HG03064 (cell line): ENCODE results near the gene MORN1.

Source experiments
- ATAC-seq: cut with Tn5 transposase; IDR thresholded peaks from one replicate; pipeline ENCODE4 v1.9.1; 2021; ENCODE audit warnings: low read depth; ENCODE audit not compliant: unreplicated experiment

MORN1 gene

DNA sequence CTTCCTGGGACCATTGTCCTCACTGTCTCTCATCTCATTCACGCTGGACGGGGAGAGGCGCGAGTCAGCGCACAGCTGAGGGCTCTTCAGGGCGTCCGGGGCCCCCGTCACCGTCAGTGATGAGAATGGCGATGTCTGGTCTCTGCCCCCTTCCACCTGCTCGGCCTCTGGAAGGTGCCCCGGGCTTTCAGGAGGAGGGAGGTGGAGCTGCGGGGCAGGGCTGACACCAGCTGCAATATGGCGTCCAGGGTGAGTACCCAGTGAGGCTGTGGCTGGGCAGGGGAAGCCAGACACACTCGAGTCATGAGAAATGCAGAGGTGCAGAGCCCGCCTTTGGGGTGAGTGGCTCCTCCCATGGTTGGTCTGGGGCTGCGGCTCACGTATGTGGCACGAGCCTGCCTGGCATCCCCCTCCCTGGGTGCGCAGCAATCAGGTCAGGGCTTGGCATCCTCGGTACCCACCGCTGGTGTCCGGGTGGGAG, 15.1 kb downstream of the MORN1 start:
- ATAC-seq, result no peak

DNA sequence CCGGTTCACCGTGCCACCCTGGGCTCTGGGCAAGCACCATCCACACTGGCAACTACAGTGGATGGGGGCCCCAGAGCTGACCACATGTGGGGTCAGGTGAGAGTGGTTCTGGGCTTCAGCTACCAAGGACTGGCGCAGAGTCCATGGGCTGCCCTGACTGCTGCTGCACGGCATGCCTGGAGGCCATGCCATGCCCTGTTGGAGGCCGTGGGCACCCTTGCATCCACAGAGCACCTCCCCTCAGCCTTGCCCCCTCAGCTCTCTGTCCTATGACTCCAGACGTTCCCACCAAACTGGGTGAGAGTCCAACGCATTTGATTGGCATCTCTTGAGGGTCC, 15.5 kb downstream of the MORN1 start:
- no peak for ATAC-seq

DNA sequence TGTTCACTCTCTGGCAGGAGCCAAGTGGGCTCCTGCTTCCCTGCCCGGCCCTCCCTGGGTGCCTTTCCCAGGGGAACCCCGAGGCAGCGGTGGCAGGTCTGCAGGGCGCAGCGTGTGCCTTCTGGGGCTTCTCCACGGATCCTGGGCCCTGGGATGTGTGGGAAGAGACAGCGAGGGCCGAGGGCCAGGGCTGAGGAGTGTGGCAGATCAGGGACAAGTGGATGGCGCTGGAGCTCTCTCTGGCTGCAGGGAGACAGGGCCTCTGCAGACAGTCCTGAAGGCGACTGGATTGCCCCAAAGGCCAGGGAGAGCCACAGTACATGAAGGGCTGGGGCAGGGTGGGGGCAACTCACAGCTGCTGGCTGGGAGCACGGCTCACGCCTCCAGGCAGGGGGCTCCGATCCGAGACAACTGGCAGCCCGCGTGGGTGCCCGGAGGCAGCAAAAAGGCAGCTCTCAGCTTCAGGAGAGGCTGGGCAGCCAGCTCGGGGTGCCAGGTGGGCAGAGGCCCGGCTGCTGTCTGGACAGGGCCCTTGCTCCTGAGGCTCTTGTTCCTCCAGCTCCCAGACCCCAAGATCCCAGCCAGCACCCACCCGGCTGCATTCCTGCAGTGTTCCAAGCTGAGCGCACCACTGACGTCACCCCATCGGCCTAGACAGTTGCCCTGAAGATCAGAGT, 16.0 kb downstream of the MORN1 start:
- ATAC-seq, result no peak

DNA sequence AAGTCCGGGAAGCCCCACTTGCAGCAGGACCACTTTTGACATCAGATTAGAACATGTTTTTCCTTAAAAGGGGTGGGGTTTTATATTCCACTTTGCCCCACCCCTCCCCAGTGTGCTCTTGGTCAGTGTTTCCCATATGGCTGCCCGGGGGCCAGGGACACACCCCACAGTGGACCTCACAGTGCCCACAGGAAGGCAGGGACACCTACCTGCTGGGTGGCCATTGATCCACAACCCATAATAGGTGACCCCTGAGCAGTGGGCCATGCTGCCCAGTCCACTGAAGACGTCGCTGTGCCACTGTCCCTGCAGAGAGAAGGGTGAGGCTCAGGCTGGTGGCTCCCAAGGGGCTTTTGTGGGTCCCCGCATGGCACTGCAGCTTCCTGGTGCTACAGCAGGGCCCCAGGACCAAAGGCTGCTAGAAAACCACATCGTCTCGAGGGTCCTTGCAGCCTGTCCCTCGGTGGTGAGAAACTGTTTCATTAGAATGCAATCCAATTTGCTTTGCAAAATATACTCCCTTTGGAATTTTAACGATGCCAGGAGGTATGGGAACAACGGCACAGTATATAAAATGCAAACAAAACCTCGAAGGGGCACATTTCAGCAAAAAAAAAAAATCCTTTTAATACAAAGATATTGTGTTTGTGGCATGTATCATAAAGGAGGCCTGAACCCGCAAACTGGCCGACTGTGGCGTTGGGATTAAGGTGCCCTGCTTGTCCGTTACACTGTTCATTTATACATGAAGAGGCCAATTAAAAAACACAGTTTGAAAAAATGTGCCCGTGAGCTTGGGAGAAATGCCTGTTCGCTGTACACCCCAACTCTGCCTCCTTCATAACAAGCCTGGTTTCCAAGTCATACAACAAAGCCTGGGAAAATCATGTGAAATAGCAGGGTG, 16.9 kb downstream of the MORN1 start:
- no peak for ATAC-seq

DNA sequence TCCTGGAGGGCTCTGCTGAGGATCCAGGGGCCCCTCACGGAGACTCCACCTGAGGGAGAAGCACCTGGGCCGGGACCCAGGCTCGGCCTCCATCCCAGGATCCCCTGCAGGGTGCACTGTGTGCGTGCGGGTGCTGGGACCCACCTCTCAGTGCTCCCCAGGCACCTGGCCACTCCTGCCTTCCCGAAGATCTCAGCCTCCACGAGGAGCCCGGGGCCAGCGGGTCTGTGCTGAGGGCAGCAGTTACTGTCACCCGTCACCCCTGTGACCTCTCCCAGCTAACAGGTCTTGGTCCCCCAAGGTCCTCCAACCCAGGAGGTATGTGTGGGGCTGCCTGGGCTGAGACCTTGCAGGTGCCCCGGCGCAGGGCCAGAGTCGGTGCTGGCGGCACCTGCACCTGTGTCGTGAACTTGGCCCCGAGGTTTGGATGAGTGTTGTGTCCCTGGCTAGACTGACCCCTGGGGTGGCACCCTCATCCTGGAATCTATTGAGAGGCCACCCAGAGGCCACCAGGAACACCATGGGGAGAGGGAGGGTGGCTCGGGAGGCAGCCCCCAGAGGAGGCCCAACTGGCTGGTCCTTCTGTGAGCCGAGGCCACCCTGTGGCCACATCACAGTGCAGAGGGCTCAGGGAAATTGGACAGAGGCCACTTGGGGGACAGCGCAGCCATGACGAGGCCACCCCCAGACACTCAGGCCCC, 17.7 kb downstream of the MORN1 start:
- ATAC-seq, result no peak

DNA sequence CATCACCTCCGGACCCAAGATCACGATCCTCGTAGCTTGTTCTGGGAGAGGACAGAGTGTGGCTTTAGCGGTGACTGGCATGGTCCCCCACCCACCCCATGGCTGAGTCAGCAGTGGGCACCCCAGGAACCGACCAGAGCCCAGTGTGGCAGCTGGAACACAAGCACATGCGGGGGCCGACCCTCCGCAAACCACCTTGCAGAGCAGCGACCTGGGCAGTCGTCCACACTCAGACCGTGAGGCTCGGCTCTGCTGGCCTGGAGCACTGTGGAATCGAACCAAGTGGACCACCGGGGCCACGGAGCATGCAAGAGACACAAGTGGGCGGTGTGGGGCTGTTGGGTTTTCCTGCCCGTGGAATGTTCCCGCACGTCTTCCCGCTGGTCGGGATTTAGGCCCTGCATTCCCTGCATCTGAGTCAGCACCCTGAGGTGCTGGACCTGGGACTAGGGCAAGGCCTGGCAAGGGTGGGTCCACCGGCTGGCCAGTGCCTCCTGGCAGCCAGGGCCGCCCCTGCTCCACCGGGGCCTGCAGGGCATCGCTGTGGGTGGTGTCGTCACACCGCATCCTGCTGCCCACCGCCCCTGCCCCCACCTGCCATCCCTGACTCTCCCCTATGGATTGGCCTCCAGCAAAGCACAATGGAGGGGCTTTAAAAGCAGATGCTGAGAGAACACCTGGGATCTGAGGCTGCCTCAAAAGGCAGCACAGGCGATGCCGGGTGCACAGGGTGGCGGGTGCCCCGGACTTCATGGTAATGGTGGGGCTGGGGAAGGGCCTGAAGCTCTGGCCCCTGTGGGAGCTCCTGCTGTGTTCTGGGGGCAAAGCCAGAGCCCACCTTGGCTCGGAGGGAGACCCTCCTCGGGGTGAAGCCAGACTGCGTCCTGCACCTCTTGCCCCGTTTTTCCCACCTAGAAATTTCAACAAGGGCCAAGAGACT, 18.5 kb downstream of the MORN1 start:
- ATAC-seq, result no peak

DNA sequence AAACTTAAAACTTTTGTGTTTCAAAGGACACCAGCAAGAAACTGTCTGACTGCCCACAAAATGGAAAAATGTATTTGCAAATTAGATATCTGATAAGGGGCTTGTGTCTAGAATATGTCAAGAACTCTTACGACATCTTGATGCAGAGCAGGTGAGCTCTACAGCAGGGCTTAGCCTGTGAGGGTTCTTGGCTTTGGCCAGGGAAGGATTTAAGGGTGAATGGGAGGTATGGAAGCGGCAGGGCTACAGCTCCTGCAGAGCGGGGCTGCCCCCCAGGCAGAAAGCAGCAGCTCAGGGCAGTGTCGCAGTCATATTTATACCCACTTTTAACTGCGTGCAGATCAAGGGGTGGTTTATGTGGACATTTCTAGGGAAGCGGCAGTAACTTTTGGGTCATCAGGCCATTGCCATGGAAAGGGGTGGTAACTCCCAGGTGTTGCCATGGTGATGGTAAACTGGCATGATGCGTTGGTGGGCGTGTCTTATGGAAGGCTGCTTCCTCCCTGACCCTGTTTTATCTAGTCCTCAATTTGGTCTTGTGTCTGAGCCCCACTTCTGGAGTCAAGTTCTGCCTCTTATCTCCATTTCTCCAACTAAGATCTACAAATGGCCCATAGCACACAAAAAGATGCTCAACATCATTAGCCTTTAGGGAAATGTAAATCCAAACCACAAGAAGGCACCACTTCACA, 23.2 kb downstream of the MORN1 start:
- ATAC-seq, result no peak

DNA sequence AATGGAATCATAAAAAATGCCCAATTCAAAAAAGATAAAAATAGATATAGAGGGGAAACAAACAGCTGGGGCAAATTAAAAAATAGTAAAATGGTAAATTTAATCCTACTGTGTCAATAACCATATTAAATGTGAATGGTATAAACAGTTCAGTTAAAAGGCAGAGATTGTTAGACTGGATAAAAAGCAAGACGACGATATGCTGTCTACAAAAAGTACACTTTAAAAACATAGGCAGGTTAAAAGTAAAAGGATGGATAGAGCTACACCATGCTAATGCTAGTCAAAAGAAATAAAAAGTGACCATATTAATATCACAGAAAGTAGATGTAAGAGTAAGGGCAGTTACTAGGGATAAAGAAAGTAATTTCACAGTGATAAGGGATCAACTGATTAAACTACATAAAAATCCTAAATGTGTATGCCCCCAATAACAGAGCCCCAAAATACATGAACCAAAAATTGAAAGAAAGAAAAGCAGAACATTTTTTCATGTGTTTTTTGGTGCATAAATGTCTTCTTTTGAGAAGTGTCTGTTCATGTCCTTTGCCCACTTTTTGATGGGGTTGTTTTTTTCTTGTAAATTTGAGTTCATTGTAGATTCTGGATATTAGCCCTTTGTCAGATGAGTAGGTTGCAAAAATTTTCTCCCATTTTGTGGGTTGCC, 27.4 kb downstream of the MORN1 start:
- ATAC-seq, result no peak

DNA sequence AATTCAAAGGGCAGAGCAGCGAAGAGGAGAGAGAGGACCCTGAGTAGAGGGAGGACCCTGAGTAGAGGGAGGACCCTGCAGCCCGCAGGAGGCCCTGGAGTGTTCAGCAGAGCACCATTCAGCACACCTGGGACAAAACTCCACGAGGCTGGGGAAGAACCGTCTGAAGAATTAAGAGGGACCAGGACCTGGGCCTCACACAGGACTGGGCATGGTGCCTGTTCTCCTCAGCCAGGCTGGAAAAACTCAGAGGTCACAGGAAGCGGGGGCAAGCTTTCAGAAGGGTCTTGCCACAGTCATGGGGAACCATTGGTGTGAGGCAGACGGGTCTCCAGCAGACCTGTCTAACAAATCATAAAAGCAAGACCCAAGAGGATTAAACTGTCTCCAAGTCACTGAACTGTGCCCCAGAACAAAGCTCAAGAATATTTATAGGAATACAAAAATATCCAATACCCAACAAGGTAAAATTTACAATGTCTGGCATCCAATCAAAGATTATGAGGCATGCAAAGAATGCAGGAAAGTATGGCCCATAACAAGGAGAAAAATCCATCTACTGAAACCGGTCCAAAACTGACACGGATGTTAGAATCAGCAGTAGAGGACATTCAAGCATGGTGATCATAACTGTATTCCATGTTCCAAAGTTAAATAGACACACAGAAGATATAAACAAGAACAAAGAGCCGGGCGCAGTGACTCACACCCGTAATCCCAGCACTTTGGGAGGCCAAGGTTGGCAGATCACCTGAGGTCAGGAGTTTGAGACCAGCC, 30.6 kb downstream of the MORN1 start:
- ATAC-seq, result no peak

DNA sequence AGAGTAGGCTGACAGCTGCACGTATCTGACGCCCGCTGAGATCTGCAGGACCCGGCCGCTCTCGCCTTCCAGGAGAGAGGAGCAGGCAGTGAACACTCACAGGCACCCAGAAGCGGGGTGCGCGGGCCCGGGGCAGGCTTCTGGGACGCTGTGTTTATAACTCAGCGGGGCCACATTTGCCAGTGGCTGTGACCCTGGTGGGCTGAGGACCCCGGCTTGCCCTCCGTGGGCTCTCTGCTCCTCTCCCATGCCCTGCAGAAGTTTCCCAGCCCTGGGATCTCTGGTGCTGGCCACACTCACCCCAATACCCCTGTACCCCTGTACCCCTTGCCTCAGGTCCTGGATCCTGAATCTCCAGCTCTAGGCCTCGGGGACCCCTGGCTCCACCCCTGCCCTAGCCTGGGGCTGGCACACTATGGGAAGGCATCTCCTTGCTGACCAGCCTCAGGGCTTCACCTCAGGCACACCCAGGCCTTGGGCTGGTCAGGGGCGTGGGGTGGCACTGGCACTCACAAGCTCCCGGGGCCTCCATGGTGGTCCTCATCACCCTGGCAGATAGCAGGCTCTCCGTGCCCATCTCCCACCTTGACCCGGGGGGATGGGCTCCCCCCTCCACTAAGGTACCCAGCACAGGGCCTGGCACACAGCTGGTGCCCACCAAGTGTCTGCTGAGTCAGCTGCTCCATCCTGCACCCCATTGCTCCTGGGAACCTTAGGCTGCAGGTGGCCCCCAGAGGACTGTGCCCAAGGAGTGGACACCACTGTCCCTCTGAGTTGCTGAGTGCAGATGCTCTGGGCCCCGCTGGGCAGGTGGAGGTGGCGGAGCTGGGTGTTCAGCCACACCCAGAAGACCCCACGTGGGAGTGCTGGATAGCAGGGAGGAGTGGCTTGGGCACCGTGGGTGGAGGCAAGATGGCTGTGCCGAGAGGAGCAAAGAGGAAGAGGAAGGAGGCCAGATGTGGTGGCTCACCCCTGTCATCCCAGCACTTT, 32.4 kb downstream of the MORN1 start:
- ATAC-seq, result no peak

DNA sequence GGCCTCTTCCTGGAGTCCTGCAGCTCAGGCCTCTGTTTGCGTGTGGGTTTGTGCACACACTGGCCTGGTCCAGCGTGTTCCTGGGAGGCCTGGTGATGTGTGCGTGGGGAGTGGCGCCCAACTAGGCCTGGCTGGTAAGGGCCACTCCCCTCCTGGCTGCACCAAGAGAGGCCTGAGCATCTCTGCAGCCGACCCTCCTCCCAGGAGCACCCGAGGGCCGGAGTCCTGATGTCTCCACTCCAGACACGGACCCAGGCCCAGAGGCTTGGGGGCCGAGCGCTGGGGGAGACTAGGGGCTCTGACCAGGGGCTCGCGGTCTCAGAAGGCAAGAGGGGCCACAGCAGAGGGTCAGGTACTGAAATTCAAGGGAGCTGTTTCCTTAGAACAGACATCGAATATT, 33.3 kb downstream of the MORN1 start:
- no peak for ATAC-seq

DNA sequence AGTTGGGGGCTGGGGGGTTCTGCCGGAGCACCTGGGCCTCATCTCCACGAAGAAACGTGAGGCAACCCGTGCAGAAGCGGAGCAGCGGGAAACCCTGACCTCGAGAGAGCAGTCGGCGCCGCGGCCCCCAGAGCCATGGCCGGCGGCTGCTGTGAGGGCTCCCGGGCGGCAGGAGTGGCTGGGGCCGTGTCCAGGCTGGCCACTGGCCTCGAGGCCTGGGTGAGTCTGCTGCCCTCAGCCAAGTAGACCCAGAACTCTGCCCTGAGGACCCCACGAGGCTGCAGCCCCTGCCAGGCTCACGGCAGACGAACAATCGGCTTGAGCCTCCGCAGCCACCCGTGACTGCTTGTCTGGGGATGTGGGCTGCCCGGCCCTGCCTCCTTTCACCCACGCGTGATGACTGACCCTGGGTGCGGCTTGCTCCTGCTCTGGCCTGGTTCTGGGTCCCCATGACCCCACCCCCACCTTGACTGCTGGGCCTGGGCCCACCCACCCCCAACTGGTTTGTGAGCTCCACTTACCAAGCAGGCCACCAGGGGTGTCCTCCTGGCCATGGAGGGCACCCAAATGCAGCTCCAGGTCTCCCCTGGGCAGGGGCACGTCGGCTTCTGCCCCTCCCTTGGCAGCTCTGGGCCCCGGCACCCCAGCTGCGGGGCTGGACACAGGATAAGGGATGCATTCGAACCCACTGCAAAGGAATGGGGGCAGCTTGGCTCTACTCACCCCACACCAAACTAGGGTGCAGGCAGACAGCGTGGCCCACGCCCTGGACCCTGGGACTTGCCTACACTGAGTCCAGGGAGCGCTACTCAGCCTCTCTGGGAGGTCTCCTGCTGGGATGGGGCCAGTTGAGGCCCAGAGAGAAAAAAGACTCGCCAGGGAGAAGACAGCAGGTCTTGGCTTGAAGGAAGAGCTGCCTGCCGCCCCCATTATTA, 34.2 kb downstream of the MORN1 start:
- ATAC-seq, result no peak

DNA sequence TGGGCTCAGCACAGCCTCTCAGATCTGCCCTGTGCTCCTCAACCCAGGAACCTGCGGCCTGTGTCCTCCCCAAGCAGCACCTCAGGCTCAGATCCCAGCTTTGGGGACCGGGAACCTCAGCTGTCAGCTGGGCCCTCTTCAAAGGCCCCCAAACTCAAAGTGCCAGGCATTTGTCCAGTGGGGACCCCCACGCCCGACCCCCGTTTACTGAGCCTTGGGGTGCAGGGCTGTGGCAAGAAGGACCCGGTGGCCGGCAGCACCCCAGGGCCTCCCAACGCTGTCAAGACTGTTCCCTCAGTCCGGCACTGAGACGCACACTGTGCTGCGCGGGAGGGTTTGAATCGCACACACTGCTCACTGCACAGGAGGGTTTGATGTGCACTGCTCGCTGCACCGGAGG, 35.0 kb downstream of the MORN1 start:
- no peak for ATAC-seq

DNA sequence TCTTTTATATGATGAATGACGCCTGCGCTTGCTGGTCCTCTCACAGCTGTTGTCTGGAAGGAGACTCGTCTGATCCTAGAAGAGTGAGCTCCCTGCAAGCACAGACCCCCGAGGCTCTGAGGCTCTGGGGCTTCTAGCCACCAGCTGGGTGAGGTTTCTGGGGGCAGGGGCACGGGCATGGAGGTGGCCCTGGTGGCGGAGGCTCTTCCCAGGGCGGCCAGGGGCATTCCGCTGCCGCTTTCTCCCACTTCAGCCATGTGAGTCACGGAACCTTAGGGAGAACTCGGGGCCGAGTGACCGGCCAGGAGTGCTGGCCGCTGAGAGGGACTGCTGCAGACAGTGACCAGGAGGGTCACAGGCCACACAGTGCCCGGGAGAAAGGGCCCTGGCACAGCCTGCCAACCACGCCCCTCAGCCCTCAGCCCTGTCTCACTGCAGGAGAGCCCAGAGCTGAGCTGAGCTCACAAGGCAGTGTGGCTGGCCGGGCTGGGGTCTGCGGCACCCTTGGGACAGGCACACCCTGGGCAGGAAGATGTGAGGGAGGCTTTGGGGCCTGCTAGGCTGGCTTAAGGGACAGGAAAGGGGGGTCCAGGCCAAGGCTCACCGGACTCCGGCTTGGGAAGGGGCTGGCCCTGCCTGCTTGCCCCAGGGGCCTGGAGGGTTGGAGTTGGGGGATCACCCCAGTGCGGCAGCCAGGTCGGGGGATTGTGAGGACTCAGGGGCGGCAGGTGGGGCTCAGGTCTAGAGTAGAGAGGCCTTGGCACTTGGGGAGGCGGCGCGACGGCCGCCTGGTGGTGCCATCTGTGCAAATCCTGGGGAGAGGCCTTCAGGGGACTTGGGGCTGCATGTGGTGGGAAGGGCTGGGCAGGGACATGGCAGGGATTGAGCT, 35.7 kb downstream of the MORN1 start:
- ATAC-seq, result no peak
